DMS153 (cell line): ENCODE results near the gene CACNA2D3.
"Not testable (repeated sequence)": the region's sequence is repeated elsewhere in the genome, so short reads cannot be mapped to it uniquely, and the experiment has no call there.

Source experiments
- DNase-seq: peaks from one replicate; lab custom pipeline; 2025; lab: John Stamatoyannopoulos, UW

Gene CACNA2D3

DNA sequence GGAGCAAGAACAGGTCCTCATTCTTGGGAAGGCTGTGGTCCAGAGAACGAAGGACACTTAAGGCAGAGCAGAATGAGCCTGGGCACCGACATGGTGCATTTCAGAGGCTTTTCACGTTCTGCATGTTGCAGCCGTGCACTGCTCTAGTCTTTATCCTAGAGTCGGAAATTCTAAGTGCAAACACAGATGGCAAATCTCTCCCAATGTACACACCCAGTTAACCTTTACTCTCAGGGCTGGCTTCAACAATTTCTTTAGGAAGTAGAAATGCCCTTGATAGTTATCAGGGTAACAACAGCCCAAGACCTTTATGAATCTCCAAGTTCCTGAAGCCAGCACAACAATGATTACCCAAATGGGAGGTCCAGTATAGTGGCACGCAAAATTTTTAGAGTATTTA is 844.6 kb downstream of the CACNA2D3 start:
- DNase-seq = no peak

- DNase-seq = no peak
Measured at GRCh38 chr3:54967731-54968161, 845.4 kb downstream of the CACNA2D3 start.

DNA sequence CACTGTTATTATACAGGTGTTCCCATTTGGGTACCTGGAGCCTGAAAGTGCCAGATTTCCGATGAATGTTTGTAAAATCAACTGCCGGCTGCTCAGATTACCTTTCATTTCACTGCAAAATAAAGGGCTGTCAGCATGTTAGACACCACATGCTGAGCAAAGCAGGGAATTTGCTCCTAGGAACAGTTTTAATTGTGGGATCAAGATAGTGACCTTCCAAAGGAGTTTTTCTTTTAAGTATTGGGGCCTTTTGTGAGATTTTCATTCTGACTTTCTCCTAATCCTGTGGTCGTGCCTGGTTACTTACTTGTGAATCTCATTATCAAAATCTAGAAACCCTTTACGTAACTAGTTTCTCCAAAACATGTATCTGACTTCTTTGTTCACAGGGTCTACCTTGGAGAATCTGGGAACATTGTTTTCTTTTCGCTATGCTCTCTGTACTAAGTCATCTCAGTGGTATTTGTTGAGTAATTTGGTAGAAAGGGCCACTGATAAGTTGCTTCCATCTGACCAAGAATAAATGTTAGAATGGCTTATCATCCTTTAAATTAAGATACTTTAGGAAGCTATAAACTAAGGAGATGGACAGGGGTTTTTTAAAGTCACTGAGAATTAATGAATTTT is 846.3 kb downstream of the CACNA2D3 start:
- no peak for DNase-seq

DNA sequence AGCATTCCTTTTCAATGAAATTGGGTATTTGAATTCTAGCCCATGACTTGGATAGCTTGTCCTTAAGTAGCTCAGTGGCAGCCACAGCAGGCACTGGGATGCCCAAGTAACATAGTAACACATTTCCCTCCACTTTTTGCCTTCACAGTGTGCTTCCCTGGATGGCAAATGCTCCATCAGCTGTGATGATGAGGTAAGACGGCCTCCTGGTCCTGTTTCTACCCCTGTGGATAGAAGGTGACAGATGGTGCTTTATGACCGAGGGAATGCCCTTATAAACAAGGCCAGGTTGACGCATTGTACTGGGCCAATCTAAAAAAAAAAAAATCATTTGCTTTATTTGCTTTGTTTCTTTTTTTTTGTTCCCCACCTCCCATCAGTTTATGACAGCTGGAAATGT is 847.3 kb downstream of the CACNA2D3 start:
- no peak for DNase-seq

DNA sequence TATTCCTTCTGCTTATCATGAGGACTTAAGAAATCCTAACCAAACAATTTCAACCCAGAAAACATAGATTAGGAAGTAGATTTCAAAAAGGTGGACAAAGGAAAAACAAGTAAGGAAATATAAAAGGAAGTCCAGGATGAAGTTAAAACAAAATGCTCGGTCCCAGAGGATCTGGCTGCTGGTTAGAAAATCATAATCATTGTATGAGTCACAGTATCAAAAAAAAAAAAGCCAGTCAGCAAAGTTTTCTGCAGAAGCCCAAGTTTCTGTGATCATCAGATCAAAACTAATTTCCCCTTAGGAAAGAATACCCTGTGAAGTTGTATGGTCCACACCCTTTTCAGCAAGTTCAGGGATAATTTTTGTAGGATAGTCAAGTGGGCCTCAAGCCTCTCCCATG is 848.5 kb downstream of the CACNA2D3 start:
- no peak for DNase-seq

DNA sequence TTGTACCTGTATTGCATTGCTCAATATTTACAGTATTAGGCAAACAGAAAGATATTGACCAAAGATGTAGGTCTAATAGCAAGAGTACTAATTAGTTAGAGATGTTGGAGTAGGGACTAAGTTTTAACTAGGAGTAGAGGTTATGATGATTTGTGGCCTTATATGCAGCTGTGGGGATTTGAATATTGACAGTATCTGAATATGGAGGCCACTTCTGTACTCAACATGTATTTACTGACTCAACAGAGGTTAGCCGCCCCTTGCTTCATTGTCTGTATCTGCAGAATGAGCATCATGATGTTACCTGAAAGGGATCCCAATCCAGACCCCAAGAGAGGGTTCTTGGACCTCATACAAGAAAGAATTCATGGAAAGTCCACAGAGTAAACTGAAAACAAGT is 855.1 kb downstream of the CACNA2D3 start:
- DNase-seq = no peak

DNA sequence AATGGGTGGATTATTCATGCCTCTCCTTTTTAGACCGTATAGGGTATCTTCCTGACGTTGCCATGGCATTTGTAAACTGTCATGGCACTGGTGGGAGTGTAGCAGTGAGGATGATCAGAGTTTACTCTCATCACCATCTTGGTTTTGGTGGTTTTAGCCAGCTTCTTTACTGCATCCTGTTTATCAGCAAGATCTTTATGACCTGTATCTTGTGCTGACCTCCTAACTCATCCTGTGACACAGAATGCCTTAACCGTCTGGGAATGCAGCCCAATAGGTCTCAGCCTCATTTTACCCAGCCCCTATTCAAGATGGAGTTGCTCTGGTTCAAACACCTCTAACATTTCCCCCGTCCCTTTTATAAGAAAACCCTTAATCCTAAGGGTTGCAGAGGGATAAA is 855.6 kb downstream of the CACNA2D3 start:
- DNase-seq = not testable (repeated sequence)

GRCh38 chr3:54982807-54983206 is 860.5 kb downstream of the CACNA2D3 start:
- no peak for DNase-seq

- DNase-seq = no peak
Measured at GRCh38 chr3:54983266-54984099, 861.1 kb downstream of the CACNA2D3 start.

DNA sequence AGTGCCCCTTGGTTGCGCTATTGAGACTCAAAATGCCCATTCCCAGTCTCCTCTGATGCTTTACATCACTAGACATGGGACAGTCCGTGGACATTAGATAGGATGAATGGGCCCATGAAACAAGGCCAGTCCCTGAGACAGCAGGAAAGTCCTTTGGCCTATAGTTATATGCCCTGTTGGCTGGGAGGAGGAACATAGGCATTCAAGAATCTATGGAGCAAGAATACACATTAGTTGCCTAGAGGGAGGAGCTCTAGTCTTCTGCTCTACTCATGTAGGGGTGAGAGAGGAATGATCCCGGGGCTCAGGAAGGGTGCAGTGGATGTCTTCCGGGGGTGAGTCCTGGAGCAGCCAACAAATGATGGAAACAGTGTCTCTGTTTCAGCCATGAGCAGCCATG is 863.5 kb downstream of the CACNA2D3 start:
- no peak for DNase-seq

- no peak for DNase-seq
Measured at GRCh38 chr3:54986294-54986693, 863.9 kb downstream of the CACNA2D3 start.

GRCh38 chr3:54987719-54988118 is 865.4 kb downstream of the CACNA2D3 start:
- no peak for DNase-seq

GRCh38 chr3:54988302-54988837 is 866.0 kb downstream of the CACNA2D3 start:
- no peak for DNase-seq

- DNase-seq = no peak
Measured at GRCh38 chr3:54988838-54989630, 866.7 kb downstream of the CACNA2D3 start.

DNA sequence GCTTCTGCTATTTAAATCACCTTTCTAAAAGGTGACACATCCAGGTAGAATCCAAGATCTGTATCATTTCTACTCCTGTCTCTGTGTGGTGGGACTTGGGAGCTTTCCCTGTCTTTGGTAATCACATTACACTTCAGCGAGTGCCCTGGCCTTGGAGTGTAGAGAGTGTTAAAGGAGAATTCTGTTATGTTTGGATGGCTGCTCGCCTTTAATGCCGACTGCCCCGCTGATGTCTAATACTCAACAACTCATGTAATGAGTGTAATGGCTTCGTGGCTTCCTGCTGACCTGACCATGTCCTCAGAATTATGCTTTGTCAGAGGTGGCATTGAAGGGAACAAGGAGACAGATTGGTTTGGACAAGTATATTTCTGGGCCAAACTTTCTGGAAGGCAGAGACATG is 871.8 kb downstream of the CACNA2D3 start:
- DNase-seq = no peak

GRCh38 chr3:54999159-54999558 is 876.8 kb downstream of the CACNA2D3 start:
- DNase-seq = no peak

DNA sequence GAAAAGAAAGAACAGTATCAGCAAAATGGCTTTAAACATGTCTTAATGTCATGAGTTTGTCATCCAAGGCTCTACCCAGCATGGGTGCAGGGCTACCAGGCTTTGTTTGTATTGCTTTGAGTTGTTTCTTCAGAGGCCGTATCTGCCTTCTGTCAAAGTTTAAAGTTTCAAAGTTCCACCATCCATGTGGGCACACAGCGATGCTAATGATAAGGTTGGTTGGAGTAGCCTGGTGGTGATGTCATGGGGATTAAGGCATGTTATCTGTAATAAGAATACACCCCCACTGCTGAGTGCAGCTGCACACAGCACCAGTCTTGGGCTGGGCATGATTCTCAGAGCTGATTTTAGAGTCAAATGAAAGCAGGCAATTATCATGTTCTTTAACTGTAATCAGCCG is 877.5 kb downstream of the CACNA2D3 start:
- no peak for DNase-seq

DNA sequence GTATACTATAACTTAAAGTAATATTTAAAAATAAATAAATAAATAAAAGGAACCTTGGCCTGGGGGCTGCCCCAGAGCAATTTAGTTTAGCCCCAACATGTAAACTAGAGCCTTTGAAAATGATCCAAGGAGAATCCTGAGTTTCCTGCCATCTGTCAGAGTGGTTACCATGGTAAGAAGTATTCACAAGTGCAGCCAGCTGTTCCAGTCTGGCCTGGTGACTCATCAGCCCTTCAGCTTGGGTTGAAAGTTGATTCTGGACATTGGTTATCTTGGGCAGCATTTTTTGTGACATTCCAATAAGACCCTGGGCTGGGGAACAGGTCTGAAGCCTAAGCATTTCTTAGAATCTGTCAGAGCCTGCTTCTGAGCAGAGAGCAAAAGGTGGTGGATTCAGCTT is 878.2 kb downstream of the CACNA2D3 start:
- no peak for DNase-seq

- no peak for DNase-seq
Measured at GRCh38 chr3:55000953-55001352, 878.6 kb downstream of the CACNA2D3 start.

GRCh38 chr3:55002416-55002930 is 880.1 kb downstream of the CACNA2D3 start:
- DNase-seq = no peak

DNA sequence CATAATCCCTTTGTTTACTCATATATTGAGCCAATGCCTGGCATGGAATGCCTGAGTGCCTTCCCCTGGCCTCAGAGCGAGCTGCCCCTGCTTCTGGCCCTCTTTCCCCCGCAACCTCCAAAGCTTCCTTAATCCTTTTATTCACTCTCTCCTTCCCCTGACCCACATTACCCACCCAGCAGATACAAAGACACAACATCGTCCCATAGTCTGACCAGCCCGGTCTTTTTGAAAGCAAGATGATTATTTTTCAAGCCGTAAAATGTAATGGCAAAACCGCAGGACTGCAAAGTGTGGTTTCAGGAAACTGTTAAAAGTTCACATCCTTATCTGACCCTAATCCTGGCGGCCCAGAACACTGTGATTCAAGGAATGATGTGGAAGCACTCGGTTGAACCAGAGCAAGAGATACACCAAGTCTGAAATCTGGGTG is 883.9 kb downstream of the CACNA2D3 start:
- no peak for DNase-seq

DNA sequence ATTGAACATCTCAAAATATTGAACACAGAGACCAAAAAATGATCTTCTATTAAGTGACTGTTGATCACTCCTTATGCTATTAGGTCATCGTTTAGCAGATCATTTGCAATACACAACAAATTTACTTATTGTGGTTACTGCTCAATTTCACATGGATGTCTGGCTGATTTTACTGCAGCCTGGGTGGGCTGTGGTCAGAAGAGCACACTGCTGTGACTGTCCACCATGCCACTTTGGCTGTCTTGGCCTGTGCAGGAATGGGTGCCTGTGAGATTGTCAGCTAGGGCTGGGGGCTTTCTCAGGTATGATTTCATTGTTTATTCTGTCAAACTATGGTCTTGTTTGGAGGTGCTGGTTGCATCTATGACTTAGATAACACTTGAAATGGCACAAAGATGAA is 885.6 kb downstream of the CACNA2D3 start:
- DNase-seq = no peak
